COLO668 (cell line): Measurements from ENCODE around the gene FTO.

Experiments
- DNase-seq: peaks from one replicate; lab custom pipeline; 2025; ENCODE audit not compliant: unreplicated experiment; lab: John Stamatoyannopoulos, UW

FTO gene

DNA sequence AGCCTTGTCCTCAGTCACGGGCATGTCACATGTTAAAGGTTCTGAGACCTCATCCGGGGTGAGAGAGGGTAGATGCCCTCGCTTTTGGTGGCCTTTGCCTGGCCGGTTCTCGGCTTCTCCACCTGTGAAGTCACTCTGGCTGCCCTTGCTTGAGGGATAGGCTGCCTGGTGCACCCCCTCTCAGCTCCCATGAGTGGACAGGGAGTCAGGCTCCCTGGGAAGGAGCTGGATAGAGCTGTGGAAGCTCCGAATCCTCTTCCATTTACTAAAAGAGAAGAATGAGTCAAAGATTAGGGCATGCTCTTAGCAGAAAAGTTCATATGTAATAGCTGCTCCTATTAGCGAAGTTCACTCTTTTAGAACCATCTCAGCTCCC, 440.6 kb downstream of the FTO start:
- no peak for DNase-seq

DNA sequence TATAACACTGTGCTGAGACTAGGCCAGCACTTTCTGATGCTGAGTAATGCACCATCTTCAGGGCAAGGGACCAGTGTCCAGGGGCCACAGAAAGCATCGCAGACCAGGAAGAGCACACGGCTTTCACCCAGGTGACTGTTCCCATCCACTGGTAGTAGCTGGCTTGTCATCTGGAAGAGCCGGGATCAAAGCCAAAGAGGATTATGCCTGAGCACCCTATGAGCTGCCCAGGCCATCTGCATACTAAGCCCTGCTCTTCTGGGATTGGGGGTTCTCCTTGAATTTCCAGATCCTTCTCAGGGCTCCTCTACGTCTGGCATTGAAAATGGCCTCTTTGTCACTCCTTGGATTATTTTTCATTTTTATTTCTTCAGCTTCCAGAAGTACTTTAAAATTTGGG, 441.9 kb downstream of the FTO start:
- DNase-seq, result no peak

DNA sequence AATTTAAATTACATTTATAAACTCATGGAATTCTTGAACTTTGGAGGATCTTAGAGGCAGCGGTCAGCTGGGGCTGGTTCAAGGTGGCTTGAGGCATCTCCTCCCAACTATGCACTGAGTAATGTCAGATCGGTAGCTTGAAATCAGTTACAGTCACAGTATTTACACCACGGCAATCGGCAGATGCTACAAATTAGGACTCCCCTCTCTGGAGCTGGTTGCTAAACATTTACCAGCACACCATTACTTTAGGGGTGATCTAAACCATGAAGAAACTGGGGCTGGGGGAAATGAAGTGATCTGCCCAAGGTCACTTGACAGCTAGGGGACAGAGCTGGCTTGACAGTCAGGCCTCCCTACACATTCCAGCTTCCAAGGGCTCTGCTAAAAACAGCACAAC, 445.0 kb downstream of the FTO start:
- DNase-seq, result no peak

DNA sequence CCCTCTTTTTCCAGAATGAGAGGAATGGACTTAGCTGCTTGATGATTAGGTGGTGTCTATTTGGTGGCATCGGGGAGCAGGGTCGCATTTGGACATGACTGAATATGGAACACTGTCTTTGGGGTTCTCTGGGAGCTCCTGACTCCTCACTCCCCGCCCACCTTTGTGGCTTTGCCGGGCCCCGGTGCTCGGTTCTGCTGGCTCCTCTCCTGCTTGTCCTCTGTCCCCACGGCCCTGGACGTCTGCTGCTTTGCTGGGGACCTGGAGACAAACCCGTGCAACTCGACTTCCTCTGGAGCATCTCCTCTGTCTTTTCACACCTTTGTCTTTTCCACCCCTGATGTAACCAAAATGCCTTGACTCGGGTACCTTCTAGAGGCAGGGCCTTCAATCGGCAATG, 446.9 kb downstream of the FTO start:
- DNase-seq, result no peak

DNA sequence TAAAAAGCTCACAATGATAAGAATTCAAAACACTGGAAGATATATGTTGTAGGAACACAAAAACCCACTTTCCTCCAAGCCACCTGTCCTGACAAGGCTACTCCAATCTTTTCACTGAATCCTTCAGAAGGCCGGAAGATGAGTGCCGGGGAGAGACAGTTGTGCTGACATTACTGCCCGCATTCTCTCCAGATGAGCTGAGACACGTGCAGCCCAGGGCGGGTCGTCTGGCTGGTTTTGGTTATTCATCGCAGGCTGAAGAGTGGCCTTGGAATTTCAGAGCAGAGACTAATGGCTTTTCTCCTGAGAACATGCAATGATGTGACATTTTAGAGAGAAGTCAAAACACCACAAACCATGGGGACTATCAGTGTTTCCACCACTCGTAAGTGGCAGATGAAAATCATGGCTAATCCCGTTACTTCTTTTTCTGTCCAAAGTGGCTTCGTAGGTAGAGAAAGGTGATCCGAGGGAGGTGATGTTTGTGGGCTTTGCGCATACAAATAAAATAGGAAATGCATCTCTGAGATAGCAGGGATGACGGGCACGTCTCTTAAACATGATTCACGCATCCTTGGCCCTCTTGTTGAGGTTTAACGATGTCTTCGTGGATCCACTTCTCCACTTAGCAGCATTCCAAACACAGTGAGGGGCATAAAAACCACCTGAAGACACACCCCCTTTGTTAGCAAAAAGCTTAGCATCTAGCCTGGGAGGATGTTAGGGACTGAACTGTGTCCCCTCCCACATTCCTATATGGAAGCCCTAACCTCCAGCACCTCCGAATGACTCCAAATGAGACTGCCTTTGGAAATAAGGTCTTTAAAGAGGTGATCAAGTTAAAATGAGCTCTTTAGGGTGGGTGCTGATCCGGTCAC, 448.6 kb downstream of the FTO start:
- no peak for DNase-seq

DNA sequence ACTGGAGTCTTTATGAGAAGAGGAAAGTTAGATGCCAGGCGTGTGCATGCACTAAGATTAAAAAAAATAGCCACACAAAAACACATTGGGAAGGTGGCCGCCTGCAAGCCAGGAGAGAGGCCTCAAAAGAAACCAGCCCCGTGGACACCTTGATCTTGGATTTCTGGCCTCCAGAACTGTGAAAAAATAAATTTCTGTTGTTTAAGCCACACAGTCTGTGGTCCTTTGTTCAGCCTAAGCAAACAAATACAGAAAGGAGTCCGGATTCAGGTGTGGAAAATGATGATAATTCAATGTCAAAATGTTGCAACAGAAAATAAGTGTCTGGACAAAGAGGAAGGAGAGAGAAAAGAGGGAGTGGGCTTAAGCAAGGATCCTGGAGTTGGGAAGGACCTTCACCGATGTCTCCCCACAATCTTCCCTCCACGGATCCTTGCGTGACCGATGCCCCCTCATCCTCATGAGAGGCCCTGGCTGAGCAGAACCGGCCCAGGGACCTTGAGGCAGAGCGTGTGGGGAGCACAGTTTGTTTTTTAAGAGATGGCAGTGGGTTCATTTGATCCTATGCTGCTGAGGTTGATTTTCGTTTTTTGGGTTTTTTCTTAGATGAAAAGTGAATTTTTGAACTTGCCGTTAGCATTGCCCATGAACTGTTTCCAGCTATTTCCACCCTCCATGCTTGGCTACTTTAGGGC, 449.4 kb downstream of the FTO start:
- no peak for DNase-seq

DNA sequence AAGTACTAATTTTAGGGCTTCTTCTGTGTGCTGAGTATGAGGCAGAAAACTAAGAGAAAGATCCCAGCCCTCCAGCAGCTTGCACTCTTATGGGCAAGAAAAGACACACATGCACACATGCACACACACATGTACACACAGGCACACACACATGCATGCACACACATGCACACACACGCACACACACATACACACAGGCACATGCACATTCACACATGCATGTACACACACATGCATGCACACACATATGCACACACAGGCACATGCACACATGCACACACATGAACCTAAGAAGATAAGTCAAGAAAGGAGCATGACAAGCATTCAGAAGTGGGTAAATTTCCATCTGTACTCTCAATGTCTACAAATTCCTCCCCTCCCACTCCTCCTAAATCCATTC, 452.4 kb downstream of the FTO start:
- DNase-seq, result no peak

DNA sequence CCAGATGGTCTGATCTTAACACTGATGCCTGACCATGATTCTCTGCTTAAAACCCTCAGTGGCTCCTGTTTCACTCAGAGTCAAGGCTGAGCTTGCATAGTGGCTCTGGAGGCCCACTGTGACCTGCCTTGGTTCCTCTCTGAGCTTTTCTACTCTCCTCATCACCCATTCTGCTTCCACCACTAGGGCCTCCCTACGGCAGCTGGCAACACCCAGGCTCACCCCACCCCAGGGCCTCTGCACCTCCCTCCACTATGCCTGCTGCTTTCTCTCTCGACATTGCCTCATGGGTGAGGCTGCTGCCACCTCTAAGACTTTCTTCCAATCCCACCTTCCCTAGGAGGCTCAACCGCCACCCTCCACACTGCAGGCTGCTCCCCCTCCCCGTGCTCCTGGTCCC, 455.0 kb downstream of the FTO start:
- no peak for DNase-seq

DNA sequence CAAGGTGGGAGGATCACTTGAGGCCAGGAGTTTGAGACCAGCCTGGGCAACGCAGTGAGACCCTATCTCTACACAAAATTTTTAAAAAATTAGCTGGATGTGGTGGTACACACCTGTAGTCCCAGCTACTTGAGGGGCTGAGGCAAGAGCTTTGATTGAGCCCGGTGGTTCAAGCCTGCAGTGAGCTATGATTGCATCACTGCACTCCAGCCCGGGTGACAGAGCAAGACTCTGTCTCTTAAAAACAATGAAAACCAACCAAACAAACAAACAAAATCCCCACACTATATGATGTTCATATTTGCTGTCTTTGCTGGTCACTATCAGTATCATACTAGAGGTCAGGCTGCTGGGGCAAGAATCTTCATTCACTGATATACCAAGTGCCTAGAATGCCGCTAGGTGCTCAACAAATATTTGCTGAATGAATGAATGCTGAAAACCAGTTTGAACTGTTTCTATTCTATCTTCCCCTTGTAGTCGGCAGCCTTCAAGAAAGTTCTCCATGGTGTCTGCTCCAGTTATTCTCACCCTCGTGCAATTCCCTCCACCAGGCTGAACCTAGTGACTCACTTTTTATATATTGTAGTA, 455.6 kb downstream of the FTO start:
- no peak for DNase-seq

DNA sequence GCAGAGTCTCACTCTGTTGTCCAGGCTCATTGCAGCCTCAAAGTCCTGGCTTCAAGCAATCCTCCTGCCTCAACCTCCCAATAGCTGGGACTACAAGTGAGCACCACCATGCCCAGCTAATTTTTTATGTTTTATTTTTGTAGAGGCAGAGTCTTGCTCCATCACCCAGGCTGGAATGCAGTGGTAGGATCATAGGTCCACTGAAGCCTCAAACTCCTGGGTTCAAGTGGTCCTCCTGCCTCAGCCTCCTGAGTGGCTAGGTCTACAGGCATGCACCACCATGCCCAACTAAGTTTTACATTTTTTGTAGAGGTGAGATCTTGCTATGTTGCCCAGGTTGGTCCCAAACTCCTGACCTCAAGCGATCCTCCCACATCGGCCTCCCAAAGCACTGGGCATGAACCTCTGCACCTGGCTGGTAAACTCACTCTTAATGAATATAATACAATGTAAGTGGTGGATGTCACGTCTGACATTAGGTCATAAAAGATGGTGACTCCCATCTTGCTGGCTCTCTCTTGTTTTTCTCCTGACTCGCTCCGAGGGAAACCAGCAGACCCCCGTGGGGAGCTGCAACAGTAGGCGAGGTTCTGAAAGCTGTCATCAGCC, 456.4 kb downstream of the FTO start:
- no peak for DNase-seq

DNA sequence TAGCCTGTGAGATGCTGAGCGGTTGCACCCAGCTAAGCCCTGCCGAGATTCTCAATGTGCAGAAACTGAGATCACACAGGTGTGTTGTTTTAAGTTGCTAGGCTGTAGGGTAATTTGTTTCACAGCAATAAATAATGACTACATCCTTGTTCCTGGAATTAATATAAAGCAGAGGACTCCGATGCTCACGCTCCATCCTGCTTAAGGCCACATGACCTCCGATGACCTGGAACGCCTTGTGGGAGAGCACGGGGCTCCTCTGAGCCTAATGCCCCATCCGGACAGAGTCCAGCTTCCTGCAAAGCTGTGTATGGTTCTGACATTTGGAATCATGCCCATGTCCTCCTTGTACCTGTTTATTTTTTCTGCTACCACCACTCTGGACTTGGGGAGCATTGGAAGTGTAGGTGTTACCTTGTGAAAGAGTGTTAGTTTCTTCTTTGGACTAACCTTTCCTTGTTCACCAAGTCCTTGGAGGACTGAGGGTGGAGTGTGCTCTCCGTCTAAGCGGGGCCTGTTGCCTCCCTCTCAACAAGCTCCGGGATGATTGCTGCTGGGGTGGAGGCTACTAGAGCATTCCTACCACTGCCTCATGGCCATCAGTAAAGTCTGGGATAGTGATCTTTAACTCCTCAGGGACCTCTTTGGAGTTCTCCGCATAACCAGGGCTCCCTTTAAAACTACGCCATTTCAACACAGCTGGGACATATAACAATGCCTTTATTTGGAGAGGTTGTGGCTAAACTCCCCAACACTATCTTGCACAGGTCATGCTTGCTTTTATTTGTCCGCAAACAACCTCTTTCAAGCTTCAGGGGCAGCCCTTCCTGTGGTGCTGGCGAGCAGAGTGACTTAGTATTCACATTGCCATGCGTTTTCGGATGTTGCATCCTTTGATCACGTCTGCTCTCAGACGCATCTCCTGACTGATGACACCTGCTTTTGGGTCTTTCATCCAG, 457.3 kb downstream of the FTO start:
- no peak for DNase-seq

DNA sequence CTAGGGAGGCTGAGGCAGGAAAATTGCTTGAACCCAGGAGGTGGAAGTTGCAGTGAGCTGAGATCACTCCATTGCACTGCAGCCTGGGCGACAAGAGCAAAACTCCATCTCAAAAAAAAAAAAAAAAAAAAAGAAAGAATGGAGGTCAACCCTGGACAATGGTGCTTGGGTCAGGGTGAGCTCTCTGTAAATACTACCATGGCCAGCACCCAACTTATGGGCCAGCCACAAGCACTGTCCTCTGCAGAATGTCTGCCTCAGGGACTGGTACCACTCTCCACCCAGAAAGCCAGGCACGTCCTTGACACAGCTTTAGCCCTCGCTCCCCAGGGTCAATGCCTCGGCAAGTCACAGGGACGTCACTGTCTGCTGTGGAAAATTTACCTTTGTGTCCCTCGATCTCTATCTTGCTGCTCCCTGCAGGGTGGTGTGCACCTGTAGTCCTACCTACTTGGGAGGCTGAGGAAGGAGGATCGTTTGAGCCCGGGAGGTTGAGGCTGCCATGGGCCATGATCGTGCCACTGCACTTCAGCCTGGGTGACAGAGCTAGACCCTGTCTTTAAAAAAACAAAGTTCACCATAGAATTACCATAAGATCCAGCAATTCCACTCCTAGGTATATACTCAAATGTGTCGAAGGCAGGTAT, 459.4 kb downstream of the FTO start:
- DNase-seq, result no peak

DNA sequence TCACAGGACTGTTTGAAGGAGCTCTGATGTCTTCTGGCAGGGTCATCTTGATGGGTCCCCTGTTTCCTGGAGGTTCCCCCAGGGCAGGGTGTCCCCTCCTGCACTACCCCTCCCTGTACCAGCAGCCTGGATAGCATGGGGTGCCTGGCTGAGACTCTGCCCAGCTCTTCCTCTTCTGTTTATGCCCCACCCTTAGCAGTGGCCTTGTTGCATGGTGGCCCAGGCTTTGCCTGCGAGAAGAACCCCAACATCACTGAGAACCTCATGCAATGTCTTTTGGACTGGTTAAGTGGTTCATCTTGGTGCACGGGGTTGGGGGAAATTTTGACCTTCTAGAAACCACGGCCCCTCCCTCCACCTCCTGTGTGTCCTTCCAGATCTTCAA, 460.8 kb downstream of the FTO start:
- DNase-seq, result no peak

DNA sequence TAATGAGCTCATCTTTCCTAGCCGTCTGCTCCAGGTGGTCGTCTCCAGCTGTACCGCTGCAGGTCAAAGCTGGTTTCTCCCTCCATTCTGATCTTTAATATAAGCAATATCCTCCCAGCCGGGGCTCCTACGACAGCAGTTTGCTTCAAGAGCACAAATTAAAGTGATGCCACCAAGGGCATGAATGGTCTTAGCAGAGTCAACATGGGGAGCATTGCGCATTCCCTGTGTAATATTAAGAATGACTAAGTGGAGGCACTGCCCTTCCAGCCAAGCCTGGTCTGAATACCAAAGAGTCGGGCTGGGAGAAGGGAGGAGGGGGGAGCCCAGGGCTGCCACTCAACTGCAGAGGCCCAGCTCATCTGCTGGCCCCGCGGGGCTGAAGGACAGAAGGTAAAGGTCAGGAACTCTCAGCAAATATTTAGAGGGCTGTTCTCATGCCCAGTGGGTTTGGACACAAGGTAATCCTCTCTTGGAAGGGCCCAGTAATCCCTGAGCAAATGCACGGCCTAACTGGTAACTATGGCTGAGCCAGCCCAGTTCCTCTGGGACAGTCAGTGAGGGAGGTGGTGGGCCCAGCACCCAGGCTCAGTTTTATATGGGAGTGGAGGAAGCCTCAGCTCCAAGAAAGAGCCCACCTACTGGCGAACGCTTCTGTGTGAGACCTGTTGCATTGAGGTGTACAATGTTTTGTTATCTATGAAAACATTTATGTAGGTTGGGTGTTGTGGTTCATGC, 461.4 kb downstream of the FTO start:
- no peak for DNase-seq

DNA sequence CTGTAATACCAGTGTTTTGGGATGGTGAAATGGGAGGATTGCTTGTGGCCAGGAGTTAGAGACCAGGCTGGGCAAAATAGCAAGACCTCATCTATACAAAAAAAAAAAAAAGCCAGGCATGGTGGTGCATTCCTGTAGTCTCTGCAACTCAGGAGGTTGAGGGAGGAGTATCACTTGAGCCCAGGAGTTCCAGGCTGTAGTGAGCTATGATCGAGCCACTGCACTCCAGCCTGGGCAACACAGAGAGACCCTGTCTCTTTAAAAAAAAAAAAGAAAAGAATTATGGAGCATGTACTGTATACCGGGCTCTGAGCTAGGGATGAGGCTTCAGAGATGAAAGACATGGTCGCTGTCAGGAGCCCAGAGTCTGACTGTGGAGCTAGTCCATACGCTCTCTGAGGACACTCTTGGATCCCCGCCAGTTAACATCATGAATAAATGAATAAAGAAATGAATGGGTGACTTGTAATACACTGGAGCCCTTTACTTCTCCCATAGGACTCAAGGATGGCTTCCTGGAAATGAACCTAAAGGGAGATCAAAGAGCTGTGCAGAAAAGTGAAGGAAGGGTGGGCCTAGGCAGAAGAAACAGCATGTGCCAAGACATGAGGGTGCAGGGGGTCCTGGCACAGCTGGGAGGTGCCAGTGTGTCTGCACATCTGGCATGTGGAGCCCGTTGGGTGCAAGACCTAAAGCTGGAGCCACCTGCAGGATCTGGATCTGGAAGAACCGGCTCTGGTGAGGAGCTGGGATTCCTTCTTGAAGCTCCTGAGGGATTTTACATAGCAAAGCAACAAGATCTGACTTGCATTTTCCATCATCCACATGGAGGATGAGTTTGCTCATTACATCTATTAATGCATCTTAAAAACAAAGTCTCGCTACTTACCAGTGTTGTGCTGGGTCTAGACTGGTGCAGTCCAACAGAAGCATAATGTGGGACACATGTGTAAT, 462.2 kb downstream of the FTO start:
- DNase-seq, result no peak

DNA sequence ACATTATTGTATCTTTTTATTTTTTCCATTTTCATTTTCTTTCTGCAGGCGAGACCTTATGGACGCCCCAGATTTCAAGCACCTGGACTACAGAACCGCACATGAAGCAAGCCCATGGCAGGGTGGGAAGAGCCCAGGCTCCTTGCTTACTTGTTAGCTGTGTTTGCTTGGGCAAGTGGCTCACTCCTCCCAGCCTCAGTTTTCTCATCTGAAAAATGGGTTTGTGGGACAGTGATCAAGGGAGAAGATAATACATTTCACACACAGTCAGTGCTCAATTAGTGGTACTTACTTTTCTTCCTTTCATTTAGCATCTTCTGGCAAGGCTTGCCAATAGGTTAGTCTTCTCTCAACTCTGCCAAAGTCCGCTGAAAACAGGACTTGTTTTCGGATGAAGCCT, 465.2 kb downstream of the FTO start:
- DNase-seq, result no peak

DNA sequence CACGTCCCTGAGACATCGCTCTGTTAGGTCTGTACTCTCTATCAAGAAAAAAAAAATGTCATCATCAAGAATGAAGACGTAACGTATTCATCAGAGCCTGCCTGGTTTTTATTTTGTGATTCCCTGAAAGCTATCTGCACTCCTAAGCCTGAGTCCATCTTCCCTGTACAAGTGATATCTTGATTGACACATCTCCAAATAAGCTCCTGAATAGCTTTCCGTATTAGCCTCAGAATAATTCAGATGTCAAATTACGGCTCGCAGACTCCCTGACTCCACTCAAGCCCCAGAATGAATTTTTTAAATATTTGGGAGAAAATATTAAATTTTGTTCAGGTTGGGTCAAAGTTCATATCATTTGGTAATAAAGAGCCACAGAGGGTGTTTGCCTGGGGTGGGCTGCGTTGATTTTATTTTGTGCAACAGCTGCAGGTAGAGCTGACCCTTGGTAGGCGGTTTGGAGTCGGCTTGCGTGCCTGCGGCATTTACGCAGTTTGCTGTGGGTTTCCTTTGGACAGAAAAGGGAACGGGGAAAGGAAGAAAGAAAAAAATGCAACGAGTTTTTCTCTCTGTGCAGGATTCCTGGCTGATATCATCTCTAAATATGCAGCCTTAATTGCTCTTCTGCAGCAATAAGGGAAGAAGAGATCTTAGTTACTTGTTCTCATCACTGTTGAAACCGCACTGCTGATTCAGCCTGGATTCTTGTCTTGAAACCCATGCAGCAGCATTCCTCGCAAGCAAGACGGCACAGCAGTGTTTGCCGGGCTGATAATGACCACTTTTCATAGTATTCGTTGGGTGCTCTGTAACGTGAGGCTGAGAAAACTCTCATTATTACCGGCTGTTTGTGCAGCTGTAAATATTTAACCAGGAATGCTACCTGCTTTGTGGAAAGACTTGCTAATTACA, 467.9 kb downstream of the FTO start:
- DNase-seq, result peak; percentile 48
